LNCaP clone FGC (cell line): ENCODE data around the gene RAD51C.
"Not testable (repeated sequence)": the region's sequence is repeated elsewhere in the genome, so short reads cannot be mapped to it uniquely, and the experiment has no call there.

Source experiments
- DNase-seq: peaks from one replicate; pipeline ENCODE4 v3.0.0-alpha.2; 2011; ENCODE audit warnings: low read depth
- H3K4me3 ChIP-seq: 2 replicates; pipeline ENCODE4 v1.5.1; 2011; ENCODE audit warnings: mild to moderate bottlenecking, low read depth, low read length, control low read depth
- CTCF ChIP-seq: IDR thresholded peaks from 2 replicates; pipeline ENCODE4 v1.5.1; 2012; ENCODE audit warnings: mild to moderate bottlenecking; ENCODE audit not compliant: control insufficient read depth, insufficient read depth; ENCODE audit errors: extremely low read depth

The RAD51C gene

DNA sequence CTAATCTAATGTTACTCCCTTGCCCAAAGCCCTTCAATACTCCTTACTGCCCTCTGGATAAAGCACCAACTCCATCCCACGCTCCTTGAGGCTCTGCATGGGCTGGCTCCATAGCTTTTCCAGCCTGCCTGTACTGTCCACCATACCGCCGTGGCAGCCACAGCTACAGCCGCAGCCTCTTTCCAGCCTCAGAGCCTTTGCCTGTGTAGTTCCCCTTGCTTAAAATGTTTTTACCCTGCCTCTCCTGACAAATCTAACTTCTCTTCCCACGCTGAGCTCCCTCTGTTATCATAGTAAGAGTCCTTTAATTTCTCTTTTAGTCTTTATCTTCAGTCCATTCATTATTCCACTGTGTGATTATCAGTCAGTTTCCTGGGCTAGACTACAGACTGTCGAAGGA lies 22.5 kb upstream of the RAD51C start:
- no peak for DNase-seq
- H3K4me3 ChIP-seq, result no peak overlapping the region
- TF ChIP-seq CTCF, result no peak

DNA sequence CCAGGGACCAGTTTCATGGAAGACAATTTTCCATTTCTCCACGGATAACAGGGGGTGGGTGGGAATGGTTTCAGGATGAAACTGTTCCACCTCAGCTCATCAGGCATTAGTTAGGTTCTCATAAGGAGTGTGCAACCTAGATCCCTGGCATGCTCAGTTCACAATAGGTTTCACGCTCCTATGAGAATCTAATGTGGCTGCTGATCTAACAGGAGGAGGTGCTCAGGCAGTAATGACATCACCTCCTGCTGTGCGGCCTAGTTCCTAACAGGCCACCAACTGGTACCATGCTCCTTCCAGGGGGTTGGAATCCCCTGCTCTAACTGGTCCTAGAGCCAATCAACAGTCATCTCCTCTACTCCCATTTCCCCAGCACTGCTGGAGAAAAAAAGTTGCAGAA lies 20.4 kb upstream of the RAD51C start:
- DNase-seq, result no peak
- TF ChIP-seq CTCF, result no peak
- no peak overlapping the region for H3K4me3 ChIP-seq

DNA sequence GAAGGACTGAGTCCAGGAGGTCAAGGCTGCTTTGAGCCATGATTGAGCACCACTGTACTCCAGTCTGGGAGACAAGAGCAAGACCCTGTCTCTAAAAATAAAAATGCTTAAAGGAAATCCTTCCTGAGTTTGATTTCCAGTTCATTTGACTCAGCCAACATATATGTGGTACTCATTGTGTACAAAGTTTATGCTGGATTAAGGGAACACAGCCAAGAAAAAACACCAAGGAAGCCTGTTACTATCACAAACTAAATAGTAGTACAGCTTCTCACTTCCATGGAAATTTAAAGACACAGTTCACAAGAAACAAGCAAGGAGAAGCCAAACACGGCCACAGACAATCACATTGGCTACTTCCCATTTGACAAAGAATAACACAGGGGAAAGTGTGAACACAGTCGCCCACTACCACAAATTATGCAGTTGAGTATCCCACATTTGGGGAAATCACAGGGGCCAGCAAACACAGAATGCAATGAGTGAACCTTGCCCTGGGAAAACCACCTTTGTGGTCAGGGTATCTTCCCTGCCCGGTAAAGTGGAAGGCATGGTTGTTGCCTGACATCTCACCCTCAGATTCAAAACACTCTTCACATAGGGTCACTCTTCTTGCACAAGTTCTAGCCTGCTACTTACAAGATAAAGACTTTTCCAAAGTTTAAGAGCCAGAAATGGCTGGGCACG lies 15.1 kb upstream of the RAD51C start:
- no peak for DNase-seq
- no peak for TF ChIP-seq CTCF
- H3K4me3 ChIP-seq, result no peak overlapping the region

GRCh38 chr17:58678287-58678686 lies 14.1 kb upstream of the RAD51C start:
- not testable (repeated sequence) for H3K4me3 ChIP-seq, DNase-seq

GRCh38 chr17:58679263-58680037 lies 13.0 kb upstream of the RAD51C start:
- H3K4me3 ChIP-seq, result no peak overlapping the region
- TF ChIP-seq CTCF, result no peak
- peak; percentile 69 for DNase-seq

DNA sequence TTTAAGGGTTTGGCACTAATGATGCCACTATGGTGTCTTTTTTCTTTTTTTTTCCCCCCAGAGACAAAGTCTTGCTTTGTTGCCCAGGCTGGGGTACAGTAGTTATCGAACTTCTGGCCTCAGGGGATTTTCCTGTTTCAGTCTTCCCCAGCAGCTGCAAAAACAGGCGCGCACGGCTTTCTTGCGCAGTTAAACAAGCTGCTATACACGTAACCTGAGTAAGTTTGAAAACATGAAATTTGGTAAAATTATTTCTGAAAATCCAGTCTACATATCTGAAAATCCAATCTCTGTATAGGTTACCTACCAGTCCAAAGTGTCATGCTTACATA lies 12.4 kb upstream of the RAD51C start:
- TF ChIP-seq CTCF, result no peak
- no peak overlapping the region for H3K4me3 ChIP-seq
- no peak for DNase-seq

- DNase-seq, result no peak
- no peak overlapping the region for H3K4me3 ChIP-seq
- TF ChIP-seq CTCF, result no peak
Measured at GRCh38 chr17:58684003-58684402, 8.4 kb upstream of the RAD51C start.

GRCh38 chr17:58684462-58684861 lies 7.9 kb upstream of the RAD51C start:
- not testable (repeated sequence) for DNase-seq

More at GRCh38 chr17:58684462-58684861, 7.9 kb upstream of the RAD51C start:
- not testable (repeated sequence) for H3K4me3 ChIP-seq
